SK-N-SH treated with all-trans-retinoic acid at 6 μM for 48 hours (cell line): ENCODE data around the gene HABP2.

Source experiments
- ARNTL ChIP-seq: fragments of 450-650 bp; formaldehyde crosslinking; IDR thresholded peaks from 2 replicates; pipeline ENCODE4 v1.5.0; 2020; ENCODE audit warnings: low read depth, mild to moderate bottlenecking, moderate library complexity, borderline replicate concordance
- CSDC2 ChIP-seq: fragments of 250-450 bp; sonication (Bioruptor Pico); IDR thresholded peaks from 2 replicates; pipeline ENCODE4 v1.5.0; 2020; ENCODE audit warnings: mild to moderate bottlenecking, moderate library complexity
- OSR1 ChIP-seq: fragments of 250-450 bp; sonication (Bioruptor Pico); IDR thresholded peaks from 2 replicates; pipeline ENCODE4 v1.8.0; 2022; ENCODE audit warnings: moderate library complexity, mild to moderate bottlenecking, inconsistent platforms
- PATZ1 ChIP-seq: fragments of 250-450 bp; sonication (Bioruptor Pico); IDR thresholded peaks from 2 replicates; pipeline ENCODE4 v1.8.0; 2020; ENCODE audit warnings: mild to moderate bottlenecking, moderate library complexity, borderline replicate concordance
- POU6F1 ChIP-seq: fragments of 250-450 bp; sonication (Bioruptor Pico); IDR thresholded peaks from 2 replicates; pipeline ENCODE4 v1.8.0; 2021; ENCODE audit warnings: low read depth, mild to moderate bottlenecking, moderate library complexity, borderline replicate concordance
- PPARA ChIP-seq: fragments of 250-450 bp; sonication (Bioruptor Pico); IDR thresholded peaks from 2 replicates; pipeline ENCODE4 v1.5.0; 2020; ENCODE audit warnings: mild to moderate bottlenecking, borderline replicate concordance
- RARB ChIP-seq: fragments of 250-450 bp; sonication (Bioruptor Pico); IDR thresholded peaks from 2 replicates; pipeline ENCODE4 v1.8.0; 2021; ENCODE audit warnings: mild to moderate bottlenecking, moderate library complexity
- TCF4 ChIP-seq: fragments of 250-450 bp; sonication (Bioruptor Pico); IDR thresholded peaks from 2 replicates; pipeline ENCODE4 v1.8.0; 2021; ENCODE audit warnings: mild to moderate bottlenecking, moderate library complexity, borderline replicate concordance
- TOX ChIP-seq: fragments of 250-450 bp; sonication (Bioruptor Pico); IDR thresholded peaks from 2 replicates; pipeline ENCODE4 v1.8.0; 2021; ENCODE audit warnings: mild to moderate bottlenecking, moderate library complexity, borderline replicate concordance
- ZFP3 ChIP-seq: fragments of 250-450 bp; sonication (Bioruptor Pico); IDR thresholded peaks from 2 replicates; pipeline ENCODE4 v1.5.0; 2020; ENCODE audit warnings: mild to moderate bottlenecking, moderate library complexity
- ZNF8 ChIP-seq: fragments of 450-650 bp; formaldehyde crosslinking; IDR thresholded peaks from 2 replicates; pipeline ENCODE4 v1.5.0; 2020; ENCODE audit warnings: mild to moderate bottlenecking, moderate library complexity
- TF ChIP-seq, protein P1 (sequence below): fragments of 250-450 bp; sonication (Bioruptor Pico); IDR thresholded peaks from 2 replicates; pipeline ENCODE4 v1.5.1; 2020; ENCODE audit warnings: low read depth, mild to moderate bottlenecking, moderate library complexity

GRCh38 chr10:113616244-113617074, 63.6 kb downstream of the HABP2 start:
- no peak for TF ChIP-seq RARB (CRISPR knock-in tag)
- TF ChIP-seq TOX (CRISPR knock-in tag), result no peak
- TF ChIP-seq, protein P1, sequence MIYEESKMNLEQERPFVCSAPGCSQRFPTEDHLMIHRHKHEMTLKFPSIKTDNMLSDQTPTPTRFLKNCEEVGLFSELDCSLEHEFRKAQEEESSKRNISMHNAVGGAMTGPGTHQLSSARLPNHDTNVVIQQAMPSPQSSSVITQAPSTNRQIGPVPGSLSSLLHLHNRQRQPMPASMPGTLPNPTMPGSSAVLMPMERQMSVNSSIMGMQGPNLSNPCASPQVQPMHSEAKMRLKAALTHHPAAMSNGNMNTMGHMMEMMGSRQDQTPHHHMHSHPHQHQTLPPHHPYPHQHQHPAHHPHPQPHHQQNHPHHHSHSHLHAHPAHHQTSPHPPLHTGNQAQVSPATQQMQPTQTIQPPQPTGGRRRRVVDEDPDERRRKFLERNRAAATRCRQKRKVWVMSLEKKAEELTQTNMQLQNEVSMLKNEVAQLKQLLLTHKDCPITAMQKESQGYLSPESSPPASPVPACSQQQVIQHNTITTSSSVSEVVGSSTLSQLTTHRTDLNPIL, result no peak
- TF ChIP-seq CSDC2 (CRISPR knock-in tag), result no peak
- TF ChIP-seq ZFP3 (CRISPR knock-in tag), result no peak
- no peak for TF ChIP-seq PATZ1 (CRISPR knock-in tag)
- TF ChIP-seq PPARA (CRISPR knock-in tag), result no peak
- TF ChIP-seq ARNTL, result no peak
- TF ChIP-seq ZNF8, result no peak
- TF ChIP-seq TCF4 (CRISPR knock-in tag), result no peak
- TF ChIP-seq OSR1 (CRISPR knock-in tag), result no peak
- TF ChIP-seq POU6F1 (CRISPR knock-in tag), result no peak
